ENCODE data around the gene TBP. TPM values are rescaled to one million over a fixed set of nuclear protein-coding genes. Genes with fewer than 3 reads are reported as not detected.
A peak's percentile ranks its signal among the peaks of the same experiment; 100 is the strongest.
"Not testable (repeated sequence)": the region's sequence is repeated elsewhere in the genome, so short reads cannot be mapped to it uniquely, and the experiment has no call there.

The TBP gene
- total RNA-seq, 1 experiment from 2014 or later, result 17.4 TPM

GRCh38 chr6:170583756-170584180 lies 29.6 kb downstream of the TBP start:
- in situ Hi-C loops (cut with HindIII; ENCODE audit: low pct_unique_long_range_greater_than_20kb, low sequenced_read_pairs), result no loop called here
- DNase-seq (ENCODE audit: low read depth, low spot score), result no peak

- DNase-seq (ENCODE audit: low read depth, low spot score), result peak; percentile 90
- in situ Hi-C loops (cut with HindIII; ENCODE audit: low pct_unique_long_range_greater_than_20kb, low sequenced_read_pairs), result no loop called here
Observed at GRCh38 chr6:170584181-170584953, 30.2 kb downstream of the TBP start, which contains the start of gene PDCD2. TSS of gene PDCD2 (minus strand) at chr6:170584637. CDS start at chr6:170584581, 56 bp downstream.

DNA sequence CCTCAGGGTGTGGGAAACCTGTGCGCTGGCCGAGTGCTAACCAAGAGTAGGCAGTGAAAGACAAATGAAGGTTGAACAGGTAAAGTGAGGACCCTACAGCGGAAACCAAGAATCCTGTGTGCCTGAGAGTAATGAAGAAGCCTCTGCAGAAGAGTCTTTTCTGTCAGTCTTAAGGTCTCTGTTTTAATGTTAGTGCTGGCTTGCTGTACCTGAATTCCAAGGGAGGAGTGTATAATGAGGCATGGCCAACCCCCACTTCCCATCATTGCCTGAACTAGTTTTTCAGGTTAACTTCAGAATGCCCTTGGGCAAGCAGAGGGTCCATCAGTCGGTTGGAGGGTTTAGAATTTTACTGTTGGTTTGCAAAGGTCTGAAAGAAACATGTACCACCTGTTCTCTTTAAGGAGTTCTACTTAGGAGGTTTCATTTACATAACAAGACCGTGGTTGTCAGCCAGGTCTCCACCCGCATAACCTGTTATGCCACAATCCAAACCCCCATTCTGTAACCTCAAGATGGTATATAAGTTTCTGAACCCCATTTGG lies 30.9 kb downstream of the TBP start:
- DNase-seq (ENCODE audit: low read depth, low spot score), result no peak
- in situ Hi-C loops (cut with HindIII; ENCODE audit: low pct_unique_long_range_greater_than_20kb, low sequenced_read_pairs), result no loop called here

DNA sequence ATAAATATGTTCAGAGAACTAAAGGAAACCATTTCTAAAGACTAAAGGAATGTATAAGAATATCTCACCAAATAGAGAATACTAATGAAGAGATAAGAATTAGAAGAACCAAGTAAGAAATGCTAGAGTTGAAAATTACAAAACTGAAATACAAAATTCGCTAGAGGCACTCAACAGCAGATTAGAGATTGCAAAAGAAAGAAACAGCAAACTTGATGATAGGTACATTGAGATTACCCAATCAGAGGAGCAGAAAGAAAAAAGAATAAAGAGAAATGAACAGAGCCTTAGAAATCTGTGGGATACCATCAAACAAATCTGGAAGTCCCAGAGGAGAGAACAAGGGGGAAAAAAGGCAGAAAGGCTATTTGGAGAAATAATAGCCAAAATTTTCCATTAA lies 36.6 kb downstream of the TBP start:
- in situ Hi-C loops (cut with HindIII; ENCODE audit: low pct_unique_long_range_greater_than_20kb, low sequenced_read_pairs), result no loop called here
- no peak for DNase-seq (ENCODE audit: low read depth, low spot score)

- DNase-seq (ENCODE audit: low read depth, low spot score), result no peak
- in situ Hi-C loops (cut with HindIII; ENCODE audit: low pct_unique_long_range_greater_than_20kb, low sequenced_read_pairs), result no loop called here
Observed at GRCh38 chr6:170596426-170596825, 42.3 kb downstream of the TBP start.

- in situ Hi-C loops (cut with HindIII; ENCODE audit: low pct_unique_long_range_greater_than_20kb, low sequenced_read_pairs), result no loop called here
- DNase-seq (ENCODE audit: low read depth, low spot score), result no peak
Observed at GRCh38 chr6:170597278-170597677, 43.1 kb downstream of the TBP start.

GRCh38 chr6:170605574-170606259 lies 51.5 kb downstream of the TBP start:
- in situ Hi-C loops (cut with HindIII; ENCODE audit: low pct_unique_long_range_greater_than_20kb, low sequenced_read_pairs), result no loop called here
- DNase-seq (ENCODE audit: low read depth, low spot score), result no peak

- DNase-seq (ENCODE audit: low read depth, low spot score); in situ Hi-C loops (cut with HindIII; ENCODE audit: low pct_unique_long_range_greater_than_20kb, low sequenced_read_pairs): not testable (repeated sequence)
Observed at GRCh38 chr6:170609225-170609624, 55.1 kb downstream of the TBP start.

- DNase-seq (ENCODE audit: low read depth, low spot score); in situ Hi-C loops (cut with HindIII; ENCODE audit: low pct_unique_long_range_greater_than_20kb, low sequenced_read_pairs): not testable (repeated sequence)
Observed at GRCh38 chr6:170612256-170612804, 58.2 kb downstream of the TBP start.

GRCh38 chr6:170616020-170616554 lies 61.9 kb downstream of the TBP start:
- DNase-seq (ENCODE audit: low read depth, low spot score); in situ Hi-C loops (cut with HindIII; ENCODE audit: low pct_unique_long_range_greater_than_20kb, low sequenced_read_pairs): not testable (repeated sequence)

Other genes starting within 250 kb of the TBP start
- gene FAM120B, start 247.6 kb upstream of the TBP start, total RNA-seq (2014; rRNA removed; shearing (Covaris generic)), result 11.1 and 11.3 TPM in 2 replicates
- gene PSMB1, start 1.1 kb upstream of the TBP start, total RNA-seq (2014; rRNA removed; shearing (Covaris generic)), result 341 and 368 TPM in 2 replicates
- 112 and 137 TPM in 2 replicates for gene PDCD2, start 30.3 kb downstream of the TBP start, total RNA-seq (2014; rRNA removed; shearing (Covaris generic))

Measured in SK-MEL-5 (cell line).